Peyer's patch (tissue), 4 donors: ENCODE measurements around the gene RANBP1. TPM values are rescaled to one million over a fixed set of nuclear protein-coding genes. Genes with fewer than 3 reads are reported as not detected.

ENCODE experiments used
- DNase-seq, 3 donors: peaks; one replicate each; pipeline ENCODE4 v3.0.0-alpha.2; 2017 to 2019
- H3K27ac ChIP-seq, 4 donors: fragments of 200-600 bp; sonication (generic); one replicate each; pipeline ENCODE4 v1.5.1; 2016 to 2019
- H3K27me3 ChIP-seq, 2 donors: fragments of 200-600 bp; sonication (generic); one replicate each; pipeline ENCODE4 v1.5.1; 2019
- H3K36me3 ChIP-seq, 3 donors: fragments of 200-600 bp; sonication (generic); one replicate each; pipeline ENCODE4 v1.5.1; 2016 to 2019
- H3K4me1 ChIP-seq, 4 donors: fragments of 200-600 bp; sonication (generic); one replicate each; pipeline ENCODE4 v1.5.1; 2016 to 2019
- H3K4me3 ChIP-seq, 4 donors: fragments of 200-600 bp; sonication (generic); 1 replicate in 3 of 4; 2 replicates in 1 of 4; pipeline ENCODE4 v1.5.1; 2016 to 2019; ENCODE audit warnings: mild to moderate bottlenecking in 1 of 4
- H3K9me3 ChIP-seq, 4 donors: fragments of 200-600 bp; sonication (generic); one replicate each; pipeline ENCODE4 v1.5.1; 2016 to 2019; ENCODE audit warnings: mild to moderate bottlenecking in 1 of 4
- POLR2A ChIP-seq, 2 donors: fragments of 450-650 bp; IDR thresholded peaks; one replicate each; pipeline ENCODE4 v1.5.1; 2017; ENCODE audit warnings: antibody characterized with exemption in 2 of 2, mild to moderate bottlenecking in 2 of 2, moderate library complexity in 2 of 2
- total RNA-seq, 4 donors: library from RNA; depleted of rRNA; stranded (reverse); fragments of >200 nt; gene quantifications; one replicate each; pipeline ENCODE4 v1.1.0, GENCODE V29; 2016
- TF ChIP-seq, protein P1 (sequence below), 6 experiments: fragments of 450-650 bp in 4 of 6; fragments of 200-600 bp in 2 of 6; sonication (generic) in 1 of 6; IDR thresholded peaks; one replicate each; pipeline ENCODE4 v1.5.1; 2017 to 2019; ENCODE audit warnings: antibody characterized with exemption in 6 of 6, mild to moderate bottlenecking in 3 of 6, moderate library complexity in 1 of 6

The RANBP1 gene
- total RNA-seq, 4 donors from 2014 or later, result 103 to 203 (median 163) TPM

DNA sequence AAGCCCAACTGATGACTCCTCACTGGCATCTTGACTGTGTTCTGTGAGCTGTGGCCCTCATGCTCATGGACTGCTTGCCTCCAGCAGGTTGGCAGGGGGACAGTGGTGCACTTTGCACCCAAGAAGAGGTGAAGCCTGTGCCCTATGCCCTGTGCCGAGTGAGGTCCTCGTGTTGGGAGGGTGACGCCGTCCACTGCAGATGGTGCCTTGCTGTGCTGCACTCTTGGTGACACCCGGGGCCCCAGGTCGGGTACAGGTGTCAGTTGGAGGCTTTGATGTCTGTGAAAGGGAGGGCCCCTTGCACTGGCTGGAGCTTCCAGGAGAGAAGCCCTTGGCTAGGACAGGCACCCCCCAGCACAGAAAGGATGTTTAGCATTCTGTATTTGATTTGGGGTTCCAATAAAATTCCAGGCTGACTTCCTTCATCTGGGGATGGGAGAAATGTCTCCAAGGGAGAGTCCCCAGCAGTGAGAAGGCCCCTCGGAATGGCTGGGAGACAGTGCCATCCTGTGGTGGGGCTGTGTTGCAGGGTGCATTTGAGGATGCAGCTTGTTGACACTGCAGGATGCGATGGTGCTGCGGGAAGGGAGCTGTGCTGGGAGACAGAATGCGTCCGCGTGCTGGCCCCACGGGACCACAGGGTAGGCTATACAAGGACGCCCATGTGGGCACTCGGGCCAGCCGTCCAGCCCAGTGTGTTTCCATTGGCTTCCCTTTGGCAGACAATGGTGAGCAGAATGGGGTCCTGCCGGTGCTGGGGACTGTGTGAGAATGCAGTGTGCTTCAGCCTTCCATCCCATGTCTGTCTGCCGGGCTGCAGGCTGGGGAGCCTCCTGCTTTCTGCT, 13.2 kb downstream of the RANBP1 start:
- peaks cover 0 to 34% (median 17%) of the 10 kb centered on the region in 4 donors for H3K4me1 ChIP-seq
- H3K4me3 ChIP-seq, result no peak overlapping the region
- no peaks in the 10 kb centered on the region for H3K27me3 ChIP-seq
- no peak for TF ChIP-seq POLR2A (IDR thresholded peaks at IDR 0.05)
- TF ChIP-seq, protein P1, sequence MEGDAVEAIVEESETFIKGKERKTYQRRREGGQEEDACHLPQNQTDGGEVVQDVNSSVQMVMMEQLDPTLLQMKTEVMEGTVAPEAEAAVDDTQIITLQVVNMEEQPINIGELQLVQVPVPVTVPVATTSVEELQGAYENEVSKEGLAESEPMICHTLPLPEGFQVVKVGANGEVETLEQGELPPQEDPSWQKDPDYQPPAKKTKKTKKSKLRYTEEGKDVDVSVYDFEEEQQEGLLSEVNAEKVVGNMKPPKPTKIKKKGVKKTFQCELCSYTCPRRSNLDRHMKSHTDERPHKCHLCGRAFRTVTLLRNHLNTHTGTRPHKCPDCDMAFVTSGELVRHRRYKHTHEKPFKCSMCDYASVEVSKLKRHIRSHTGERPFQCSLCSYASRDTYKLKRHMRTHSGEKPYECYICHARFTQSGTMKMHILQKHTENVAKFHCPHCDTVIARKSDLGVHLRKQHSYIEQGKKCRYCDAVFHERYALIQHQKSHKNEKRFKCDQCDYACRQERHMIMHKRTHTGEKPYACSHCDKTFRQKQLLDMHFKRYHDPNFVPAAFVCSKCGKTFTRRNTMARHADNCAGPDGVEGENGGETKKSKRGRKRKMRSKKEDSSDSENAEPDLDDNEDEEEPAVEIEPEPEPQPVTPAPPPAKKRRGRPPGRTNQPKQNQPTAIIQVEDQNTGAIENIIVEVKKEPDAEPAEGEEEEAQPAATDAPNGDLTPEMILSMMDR (IDR thresholded peaks at IDR 0.05), result peak in 5 of 6 experiments; percentile 18 to 55 (median 41)
- H3K27ac ChIP-seq, result no peak overlapping the region
- H3K9me3 ChIP-seq, result no peaks in the 10 kb centered on the region
- DNase-seq, result peak in 2 of 3 donors; percentile 54 to 61
- peaks cover 0 to 24% (median 0%) of the 10 kb centered on the region in 3 donors for H3K36me3 ChIP-seq

DNA sequence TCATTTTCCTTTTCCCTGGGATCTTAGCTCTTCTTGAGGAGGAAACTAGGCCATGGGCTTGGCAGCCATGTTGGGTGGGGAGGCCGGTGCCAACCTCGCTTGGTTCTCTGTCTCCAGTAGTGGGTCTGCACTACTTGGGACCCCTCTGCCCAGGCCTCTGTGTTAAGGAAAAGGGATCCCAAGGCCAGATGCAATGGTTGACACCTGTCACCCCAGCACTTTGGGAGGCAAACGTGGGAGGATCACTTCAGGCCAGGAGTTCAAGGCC, 13.8 kb downstream of the RANBP1 start:
- H3K36me3 ChIP-seq, result peaks cover 0 to 24% (median 0%) of the 10 kb centered on the region in 3 donors
- H3K4me1 ChIP-seq, result peaks cover 0 to 34% (median 19%) of the 10 kb centered on the region in 4 donors
- TF ChIP-seq, protein P1 (IDR thresholded peaks at IDR 0.05), result no peak
- TF ChIP-seq POLR2A (IDR thresholded peaks at IDR 0.05), result no peak
- no peak for DNase-seq
- no peaks in the 10 kb centered on the region for H3K9me3 ChIP-seq
- no peak overlapping the region for H3K4me3 ChIP-seq
- H3K27ac ChIP-seq, result no peak overlapping the region
- H3K27me3 ChIP-seq, result no peaks in the 10 kb centered on the region

DNA sequence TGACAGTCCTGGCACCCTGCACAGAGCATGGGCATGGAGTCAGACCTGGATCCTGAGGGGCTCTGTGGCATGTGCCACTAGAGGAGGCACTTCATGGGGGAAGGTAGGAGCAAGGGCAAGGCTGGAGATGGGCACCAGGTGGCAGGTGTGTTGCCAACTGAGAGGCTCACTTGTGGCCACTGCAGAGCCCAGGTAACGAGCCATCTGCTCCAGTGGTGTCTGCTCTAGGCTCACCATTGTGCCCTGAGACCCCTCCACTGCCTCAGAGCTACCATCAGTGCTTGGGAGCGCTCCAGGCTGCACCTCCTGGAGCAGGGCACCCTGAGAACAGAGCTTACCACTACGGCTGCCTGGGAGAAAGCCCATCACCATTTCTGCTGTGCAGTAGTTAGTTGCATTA, 14.4 kb downstream of the RANBP1 start:
- Histone ChIP-seq H3K36me3 (peaks cover 0 to 21% (median 0%) of the 10 kb centered on the region in 3 donors), H3K4me1 (peaks cover 0 to 34% (median 20%) of the 10 kb centered on the region in 4 donors), H3K9me3 (no peaks in the 10 kb centered on the region), H3K27ac (peak overlapping the region in 2 of 4 donors; percentile 89 to 93), H3K27me3 (no peaks in the 10 kb centered on the region), H3K4me3 (no peak overlapping the region)
- no peak for TF ChIP-seq POLR2A (IDR thresholded peaks at IDR 0.05)
- TF ChIP-seq, protein P1 (IDR thresholded peaks at IDR 0.05), result peak in 1 of 6 experiments; percentile 6
- no peak for DNase-seq

DNA sequence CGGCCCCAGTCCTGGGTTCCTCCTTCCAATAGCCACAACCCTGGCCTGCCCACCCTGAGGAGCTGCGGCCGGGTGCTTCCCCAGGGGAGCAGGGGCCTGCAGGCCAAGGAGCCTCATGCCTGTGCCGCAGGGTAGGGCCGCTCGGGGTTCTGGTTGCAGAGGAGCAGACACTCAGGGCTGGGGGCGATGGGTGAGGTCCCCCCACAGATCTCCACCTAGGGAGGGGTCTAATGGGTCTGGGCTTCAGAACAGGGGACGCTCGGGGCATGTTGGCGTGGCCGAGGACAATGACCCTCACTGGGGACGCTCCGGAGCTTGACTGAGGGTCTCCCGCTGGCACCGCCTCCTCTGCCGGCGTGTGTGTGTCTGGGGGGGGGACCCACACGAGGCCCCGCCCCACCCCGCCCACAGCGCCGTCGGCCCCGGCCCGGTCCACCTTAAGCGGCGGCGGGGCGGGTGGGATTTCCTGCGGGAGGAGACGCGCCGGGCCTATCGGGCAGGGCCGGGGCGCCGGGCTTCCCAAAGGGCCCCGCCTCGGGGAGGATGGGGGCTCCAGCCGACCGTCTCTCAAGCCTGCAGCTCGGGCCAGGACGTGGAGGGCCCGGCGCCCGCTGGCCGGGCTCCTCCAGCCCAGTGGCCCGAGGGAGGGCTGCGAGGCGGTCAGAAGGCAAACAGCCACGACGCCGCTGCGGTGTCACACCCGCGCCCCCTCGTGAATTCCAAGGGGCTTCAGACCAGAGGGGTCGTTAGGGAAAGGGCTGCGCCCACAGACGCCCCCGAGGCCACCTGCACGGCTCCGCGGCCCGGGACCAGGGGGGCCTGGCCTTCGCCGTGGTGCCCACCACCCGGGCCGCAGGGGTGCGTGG, 15.1 kb downstream of the RANBP1 start:
- Histone ChIP-seq H3K27ac (peak overlapping the region; percentile 89 to 97 (median 93)), H3K36me3 (peaks cover 0 to 15% (median 0%) of the 10 kb centered on the region in 3 donors), H3K4me1 (peaks cover 0 to 38% (median 20%) of the 10 kb centered on the region in 4 donors), H3K27me3 (no peaks in the 10 kb centered on the region), H3K9me3 (no peaks in the 10 kb centered on the region), H3K4me3 (peak overlapping the region; percentile 92 to 100 (median 95))
- no peak for TF ChIP-seq POLR2A (IDR thresholded peaks at IDR 0.05)
- TF ChIP-seq, protein P1 (IDR thresholded peaks at IDR 0.05), result no peak
- peak; percentile 87 to 94 (median 89) for DNase-seq

DNA sequence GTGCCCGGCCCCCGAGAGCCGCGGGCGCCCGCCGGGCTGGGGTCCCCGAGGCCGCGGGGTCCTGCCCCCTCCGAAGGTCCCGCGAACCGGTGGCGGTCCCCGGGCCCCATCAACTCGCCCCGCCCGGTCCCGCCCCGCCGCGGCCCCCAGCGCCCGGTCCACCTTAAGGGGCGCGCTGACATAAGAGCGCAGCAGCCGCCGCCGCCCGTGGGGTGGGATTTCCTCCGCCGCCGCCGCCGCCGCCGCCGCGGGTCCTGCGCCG, 15.6 kb downstream of the RANBP1 start, which contains the start of gene ZDHHC8:
TSS of gene ZDHHC8 (plus strand) at position 208 of the 262 bp plus-strand sequence. CDS start 144 bp downstream, outside the sequence.
- Histone ChIP-seq H3K9me3 (no peaks in the 10 kb centered on the region), H3K4me3 (peak within 1 kb of the TSS; percentile 92 to 100 (median 95)), H3K4me1 (peaks cover 0 to 38% (median 22%) of the 10 kb centered on the region in 4 donors), H3K27ac (peak within 1 kb of the TSS; percentile 89 to 97 (median 93)), H3K36me3 (peaks cover 0 to 10% (median 0%) of the 10 kb centered on the region in 3 donors), H3K27me3 (no peaks in the 10 kb centered on the region)
- TF ChIP-seq POLR2A (IDR thresholded peaks at IDR 0.05), result no peak
- TF ChIP-seq, protein P1 (IDR thresholded peaks at IDR 0.05), result no peak
- peak; percentile 51 to 69 (median 66) for DNase-seq
